Neural cell (in vitro differentiated cells): ENCODE results near the gene NOSIP. TPM values are rescaled to one million over a fixed set of nuclear protein-coding genes. Genes with fewer than 3 reads are reported as not detected.

Source experiments
- H2AFZ ChIP-seq: fragments of 200-600, 300-800 bp; sonication (generic), shearing (Covaris generic); 2 replicates; pipeline ENCODE4 v1.6.0; 2014; ENCODE audit warnings: low read depth, mild to moderate bottlenecking, antibody characterized with exemption, low read length, moderate library complexity
- H3F3A ChIP-seq: fragments of 200-600 bp; shearing (Covaris generic); 2 replicates; pipeline ENCODE4 v1.6.1; 2016; ENCODE audit warnings: mild to moderate bottlenecking, moderate library complexity, mixed read lengths, antibody characterized with exemption, low read length; ENCODE audit not compliant: insufficient read depth, poor library complexity, severe bottlenecking
- H3K27ac ChIP-seq: fragments of 200-600, 300-800 bp; sonication (generic), shearing (Covaris generic); 2 replicates; pipeline ENCODE4 v1.5.1; 2014; ENCODE audit warnings: mild to moderate bottlenecking, low read length, moderate library complexity
- H3K27me3 ChIP-seq: fragments of 300-800, 200-600 bp; sonication (generic), shearing (Covaris generic); 2 replicates; pipeline ENCODE4 v1.6.0; 2014; ENCODE audit warnings: mild to moderate bottlenecking, low read depth, low read length, moderate library complexity; ENCODE audit not compliant: insufficient read depth
- H3K36me3 ChIP-seq: fragments of 300-800, 200-600 bp; sonication (generic), shearing (Covaris generic); 2 replicates; pipeline ENCODE4 v1.5.1; 2014; ENCODE audit warnings: mild to moderate bottlenecking, antibody characterized with exemption, low read length, moderate library complexity; ENCODE audit not compliant: insufficient read depth
- H3K4me2 ChIP-seq: fragments of 300-800, 200-600 bp; sonication (generic), shearing (Covaris generic); 2 replicates; pipeline ENCODE4 v1.6.0; 2014; ENCODE audit warnings: mild to moderate bottlenecking, low read length
- H3K4me3 ChIP-seq: fragments of 300-800, 200-600 bp; sonication (generic), shearing (Covaris generic); 2 replicates; pipeline ENCODE4 v1.5.1; 2014; ENCODE audit warnings: mild to moderate bottlenecking, low read length, moderate library complexity
- H3K79me2 ChIP-seq: fragments of 200-600 bp; shearing (Covaris generic); replicated peaks from 2 replicates; pipeline ENCODE4 v1.6.0; 2014; ENCODE audit warnings: mild to moderate bottlenecking, low read length, moderate library complexity; ENCODE audit not compliant: insufficient read depth
- H3K9ac ChIP-seq: fragments of 300-800, 200-600 bp; sonication (generic), shearing (Covaris generic); 2 replicates; pipeline ENCODE4 v1.6.1; 2016; ENCODE audit warnings: mild to moderate bottlenecking, low read length, mixed read lengths
- H3K9me2 ChIP-seq: fragments of 200-600 bp; shearing (Covaris generic); 2 replicates; pipeline ENCODE4 v1.6.1; 2016; ENCODE audit warnings: mild to moderate bottlenecking, low read length, mixed read lengths; ENCODE audit not compliant: insufficient read depth
- H3K9me3 ChIP-seq: fragments of 200-600, 300-800 bp; sonication (generic), shearing (Covaris generic); 2 replicates; pipeline ENCODE4 v1.6.1; 2016; ENCODE audit warnings: mild to moderate bottlenecking, mixed run types, low read length, moderate library complexity, mixed read lengths
- H4K20me1 ChIP-seq: fragments of 200-600 bp; shearing (Covaris generic); 2 replicates; pipeline ENCODE4 v1.6.1; 2016; ENCODE audit warnings: mild to moderate bottlenecking, mixed run types; ENCODE audit not compliant: insufficient read depth
- EP300 ChIP-seq: fragments of 450-650 bp; conservative IDR thresholded peaks from 2 replicates; pipeline ENCODE4 v1.6.1; 2014; ENCODE audit warnings: antibody characterized with exemption, mild to moderate bottlenecking, moderate library complexity; ENCODE audit not compliant: poor library complexity, severe bottlenecking
- EZH2 ChIP-seq: fragments of 200-600, 300-800 bp; shearing (Covaris generic), sonication (generic); IDR thresholded peaks from 2 replicates; pipeline ENCODE4 v1.6.1; 2014; ENCODE audit warnings: antibody characterized with exemption, low read length, borderline replicate concordance, mild to moderate bottlenecking; ENCODE audit not compliant: insufficient read depth, poor library complexity, severe bottlenecking
- MXI1 ChIP-seq: fragments of 450-650 bp; conservative IDR thresholded peaks from 2 replicates; pipeline ENCODE4 v1.6.1; 2014; ENCODE audit warnings: antibody characterized with exemption, mild to moderate bottlenecking; ENCODE audit not compliant: poor library complexity, severe bottlenecking
- POLR2AphosphoS5 ChIP-seq: IDR thresholded peaks from 2 replicates; pipeline ENCODE4 v1.6.1; 2012
- RAD21 ChIP-seq: fragments of 450-650 bp; conservative IDR thresholded peaks from 2 replicates; pipeline ENCODE4 v1.6.1; 2014; ENCODE audit warnings: antibody characterized with exemption, mild to moderate bottlenecking, moderate library complexity
- SMC3 ChIP-seq: fragments of 450-650 bp; conservative IDR thresholded peaks from 2 replicates; pipeline ENCODE4 v1.6.1; 2014; ENCODE audit warnings: antibody characterized with exemption, mild to moderate bottlenecking, moderate library complexity; ENCODE audit not compliant: poor library complexity
- TAF1 ChIP-seq: IDR thresholded peaks from 2 replicates; pipeline ENCODE4 v1.6.1; 2012; ENCODE audit warnings: low read depth
- polyA plus RNA-seq: library from polyadenylated mRNA; depleted of rRNA; stranded (reverse); fragments of >200 nt; gene quantifications from 2 replicates; pipeline ENCODE4 v1.2.3, GENCODE V29; 2014
- TF ChIP-seq, protein P1 (sequence below): fragments of 450-650 bp; IDR thresholded peaks from 2 replicates; pipeline ENCODE4 v1.5.1; 2014; ENCODE audit warnings: antibody characterized with exemption, mild to moderate bottlenecking, moderate library complexity; ENCODE audit not compliant: poor library complexity, severe bottlenecking
- TF ChIP-seq, protein P2 (sequence below): IDR thresholded peaks from 2 replicates; pipeline ENCODE4 v1.6.1; 2012; ENCODE audit warnings: borderline replicate concordance

Gene NOSIP
- polyA plus RNA-seq, 1 donor from 2014 or later, result 129 TPM

DNA sequence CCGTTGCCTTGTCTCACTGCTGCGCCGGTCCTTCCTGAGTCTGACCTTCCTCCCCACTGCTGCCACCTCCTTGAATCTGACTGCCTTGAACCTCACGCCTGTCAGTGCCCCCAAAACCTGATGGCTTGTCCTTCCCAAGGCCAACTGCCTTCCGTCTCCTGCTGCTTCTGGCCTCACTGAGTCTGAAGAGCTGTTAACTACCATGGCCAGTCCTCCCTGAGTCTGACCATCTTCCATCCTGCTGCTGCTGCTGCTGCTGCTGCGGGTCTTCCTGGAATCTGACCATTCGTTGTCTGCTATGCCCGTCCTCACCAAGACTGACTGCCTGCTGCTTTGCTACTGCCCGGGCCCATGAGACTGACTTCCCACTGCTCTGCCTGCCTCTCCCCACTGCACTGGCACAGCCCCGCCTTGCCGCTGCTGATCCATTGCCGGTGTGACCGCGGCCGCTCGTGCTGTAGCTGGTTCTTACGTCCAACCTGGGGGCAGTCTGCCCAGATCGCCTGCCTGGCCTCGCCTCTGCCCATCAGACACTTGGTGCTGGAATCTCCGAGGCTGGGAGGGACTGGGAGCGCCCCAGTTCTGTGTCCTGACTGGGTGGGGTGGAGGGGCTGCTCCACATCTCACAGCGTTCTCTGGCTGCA lies 55.4 kb downstream of the NOSIP start:
- Histone ChIP-seq H2AFZ (no peak overlapping the region), H3K79me2 (no peaks in the 10 kb centered on the region), H4K20me1 (no peaks in the 10 kb centered on the region), H3K36me3 (no peaks in the 10 kb centered on the region), H3K9me3 (no peaks in the 10 kb centered on the region), H3K9me2 (no peaks in the 10 kb centered on the region), H3F3A (no peaks in the 10 kb centered on the region), H3K27me3 (no peaks in the 10 kb centered on the region), H3K9ac (no peak overlapping the region), H3K4me3 (no peak overlapping the region), H3K27ac (no peak overlapping the region), H3K4me2 (no peak overlapping the region)
- TF ChIP-seq POLR2AphosphoS5 (no peak), EZH2 (no peak), SMC3 (no peak), TAF1 (no peak), MXI1 (no peak), EP300 (no peak), RAD21 (no peak)
- TF ChIP-seq, protein P1, sequence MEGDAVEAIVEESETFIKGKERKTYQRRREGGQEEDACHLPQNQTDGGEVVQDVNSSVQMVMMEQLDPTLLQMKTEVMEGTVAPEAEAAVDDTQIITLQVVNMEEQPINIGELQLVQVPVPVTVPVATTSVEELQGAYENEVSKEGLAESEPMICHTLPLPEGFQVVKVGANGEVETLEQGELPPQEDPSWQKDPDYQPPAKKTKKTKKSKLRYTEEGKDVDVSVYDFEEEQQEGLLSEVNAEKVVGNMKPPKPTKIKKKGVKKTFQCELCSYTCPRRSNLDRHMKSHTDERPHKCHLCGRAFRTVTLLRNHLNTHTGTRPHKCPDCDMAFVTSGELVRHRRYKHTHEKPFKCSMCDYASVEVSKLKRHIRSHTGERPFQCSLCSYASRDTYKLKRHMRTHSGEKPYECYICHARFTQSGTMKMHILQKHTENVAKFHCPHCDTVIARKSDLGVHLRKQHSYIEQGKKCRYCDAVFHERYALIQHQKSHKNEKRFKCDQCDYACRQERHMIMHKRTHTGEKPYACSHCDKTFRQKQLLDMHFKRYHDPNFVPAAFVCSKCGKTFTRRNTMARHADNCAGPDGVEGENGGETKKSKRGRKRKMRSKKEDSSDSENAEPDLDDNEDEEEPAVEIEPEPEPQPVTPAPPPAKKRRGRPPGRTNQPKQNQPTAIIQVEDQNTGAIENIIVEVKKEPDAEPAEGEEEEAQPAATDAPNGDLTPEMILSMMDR, result no peak
- TF ChIP-seq, protein P2, sequence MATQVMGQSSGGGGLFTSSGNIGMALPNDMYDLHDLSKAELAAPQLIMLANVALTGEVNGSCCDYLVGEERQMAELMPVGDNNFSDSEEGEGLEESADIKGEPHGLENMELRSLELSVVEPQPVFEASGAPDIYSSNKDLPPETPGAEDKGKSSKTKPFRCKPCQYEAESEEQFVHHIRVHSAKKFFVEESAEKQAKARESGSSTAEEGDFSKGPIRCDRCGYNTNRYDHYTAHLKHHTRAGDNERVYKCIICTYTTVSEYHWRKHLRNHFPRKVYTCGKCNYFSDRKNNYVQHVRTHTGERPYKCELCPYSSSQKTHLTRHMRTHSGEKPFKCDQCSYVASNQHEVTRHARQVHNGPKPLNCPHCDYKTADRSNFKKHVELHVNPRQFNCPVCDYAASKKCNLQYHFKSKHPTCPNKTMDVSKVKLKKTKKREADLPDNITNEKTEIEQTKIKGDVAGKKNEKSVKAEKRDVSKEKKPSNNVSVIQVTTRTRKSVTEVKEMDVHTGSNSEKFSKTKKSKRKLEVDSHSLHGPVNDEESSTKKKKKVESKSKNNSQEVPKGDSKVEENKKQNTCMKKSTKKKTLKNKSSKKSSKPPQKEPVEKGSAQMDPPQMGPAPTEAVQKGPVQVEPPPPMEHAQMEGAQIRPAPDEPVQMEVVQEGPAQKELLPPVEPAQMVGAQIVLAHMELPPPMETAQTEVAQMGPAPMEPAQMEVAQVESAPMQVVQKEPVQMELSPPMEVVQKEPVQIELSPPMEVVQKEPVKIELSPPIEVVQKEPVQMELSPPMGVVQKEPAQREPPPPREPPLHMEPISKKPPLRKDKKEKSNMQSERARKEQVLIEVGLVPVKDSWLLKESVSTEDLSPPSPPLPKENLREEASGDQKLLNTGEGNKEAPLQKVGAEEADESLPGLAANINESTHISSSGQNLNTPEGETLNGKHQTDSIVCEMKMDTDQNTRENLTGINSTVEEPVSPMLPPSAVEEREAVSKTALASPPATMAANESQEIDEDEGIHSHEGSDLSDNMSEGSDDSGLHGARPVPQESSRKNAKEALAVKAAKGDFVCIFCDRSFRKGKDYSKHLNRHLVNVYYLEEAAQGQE, result no peak

DNA sequence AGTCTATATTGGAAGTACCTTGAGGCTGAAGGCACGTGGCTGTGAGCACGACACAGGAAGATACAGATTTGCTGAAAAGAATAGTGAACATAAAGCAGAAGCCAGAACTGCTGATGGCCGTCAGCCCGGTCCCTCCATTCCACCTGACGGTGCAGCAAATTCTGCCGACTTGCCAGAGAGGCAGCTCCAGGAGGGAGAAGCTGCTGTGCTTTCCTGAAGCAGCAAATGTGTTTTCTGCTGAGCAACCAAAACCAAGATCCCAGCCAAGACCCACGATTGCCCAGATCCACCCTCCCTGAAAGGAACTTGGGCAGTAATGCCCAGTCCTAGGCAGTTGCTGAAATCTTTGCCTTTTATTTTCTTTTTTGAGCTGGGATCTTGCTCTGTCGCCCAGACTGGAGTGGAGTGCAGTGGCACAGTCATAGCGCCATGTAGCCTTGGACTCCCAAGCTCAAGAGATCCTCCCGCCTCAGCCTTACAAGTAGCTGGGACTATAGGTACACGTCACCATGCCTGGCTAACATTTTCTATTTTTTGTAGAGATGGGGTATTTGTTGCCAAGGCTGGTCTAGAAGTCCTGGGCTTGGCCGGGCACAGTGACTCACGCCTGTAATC lies 59.5 kb downstream of the NOSIP start:
- no peaks in the 10 kb centered on the region for H3K9me3 ChIP-seq
- H3K36me3 ChIP-seq, result no peaks in the 10 kb centered on the region
- H3K79me2 ChIP-seq, result no peaks in the 10 kb centered on the region
- no peak overlapping the region for H2AFZ ChIP-seq
- no peaks in the 10 kb centered on the region for H3K9me2 ChIP-seq
- no peak overlapping the region for H3K9ac ChIP-seq
- no peaks in the 10 kb centered on the region for H3F3A ChIP-seq
- no peak overlapping the region for H3K4me2 ChIP-seq
- TF ChIP-seq EP300 (no peak), RAD21 (no peak), EZH2 (no peak), MXI1 (no peak), SMC3 (no peak), POLR2AphosphoS5 (no peak), TAF1 (no peak)
- TF ChIP-seq, protein P1, result no peak
- TF ChIP-seq, protein P2, result no peak
- H3K27me3 ChIP-seq, result no peaks in the 10 kb centered on the region
- H3K27ac ChIP-seq, result no peak overlapping the region
- H4K20me1 ChIP-seq, result no peaks in the 10 kb centered on the region
- no peak overlapping the region for H3K4me3 ChIP-seq
